ENCODE data around the gene SGF29.
"Not testable (repeated sequence)": the region's sequence is repeated elsewhere in the genome, so short reads cannot be mapped to it uniquely, and the experiment has no call there.

SGF29 gene

DNA sequence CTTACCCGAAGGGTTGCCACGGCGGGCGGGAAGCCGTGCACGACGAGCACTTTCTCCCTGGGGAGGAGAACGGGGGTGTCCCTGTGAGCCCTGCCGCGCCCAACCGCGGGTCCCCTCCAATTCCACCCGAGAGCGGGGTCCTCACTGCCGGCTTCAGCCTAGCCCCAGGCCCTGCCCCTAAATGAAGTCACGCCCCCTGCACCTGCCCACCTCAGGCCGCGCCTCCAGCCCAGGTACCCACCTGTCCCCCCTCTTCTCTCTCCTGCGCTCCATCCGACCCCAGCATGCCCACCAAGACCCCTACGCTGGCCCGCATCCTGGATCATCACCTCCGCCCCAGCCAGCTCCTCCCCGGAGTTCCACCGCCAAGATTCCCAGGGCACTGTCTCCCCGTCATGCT, 60.2 kb downstream of the SGF29 start:
- not testable (repeated sequence) for DNase-seq

DNA sequence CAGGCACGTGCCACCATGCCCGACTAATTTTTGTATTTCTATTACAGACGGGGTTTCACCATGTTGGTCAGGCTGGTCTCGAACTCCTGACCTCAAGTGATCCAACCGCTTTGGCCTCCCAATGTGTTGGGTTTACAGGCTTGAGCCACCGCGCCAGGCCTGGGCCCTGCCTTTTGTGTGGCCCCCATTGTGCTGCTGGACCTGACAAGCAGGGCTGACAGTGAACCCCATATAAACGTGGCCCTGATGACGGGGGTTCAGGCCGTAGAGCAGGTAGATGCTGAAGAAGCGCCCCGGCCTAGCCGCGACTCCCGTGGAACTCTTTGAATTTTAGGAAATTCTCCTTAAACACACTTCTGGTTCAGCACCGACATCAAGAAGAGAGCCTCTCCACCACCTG, 60.8 kb downstream of the SGF29 start:
- DNase-seq = not testable (repeated sequence)

DNA sequence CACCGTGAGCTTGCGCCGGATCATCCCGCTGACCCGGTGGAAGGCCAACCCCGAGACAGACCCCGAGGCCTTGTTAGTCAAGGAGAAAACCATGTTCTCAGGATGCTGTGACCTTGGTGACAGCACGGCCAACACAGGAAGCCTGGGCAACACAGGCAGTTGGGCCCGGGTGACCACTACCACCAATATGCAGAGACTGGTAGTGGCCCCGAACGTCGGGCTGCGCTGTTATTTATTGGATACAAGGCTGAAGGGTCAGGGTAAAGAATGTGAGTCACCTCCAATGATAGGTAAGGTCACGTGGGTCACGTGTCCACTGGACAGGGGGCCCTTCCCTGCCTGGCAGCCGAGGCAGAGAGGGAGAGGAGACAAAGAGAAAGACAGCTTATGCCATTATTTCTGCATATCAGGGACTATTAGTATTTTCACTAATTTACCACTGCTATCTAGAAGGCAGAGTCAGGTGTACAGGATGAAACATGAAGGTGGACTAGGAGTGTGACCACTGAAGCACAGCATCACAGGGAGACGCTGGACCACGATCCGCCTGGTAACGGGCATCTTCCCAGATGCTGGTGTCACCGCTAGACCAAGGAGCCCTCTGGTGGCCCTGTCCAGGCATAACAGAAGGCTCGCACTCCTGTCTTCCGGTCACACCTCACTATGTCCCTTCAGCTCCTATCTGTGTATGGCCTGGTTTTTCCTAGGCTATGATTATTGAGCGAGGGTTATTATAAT, 61.9 kb downstream of the SGF29 start:
- DNase-seq = not testable (repeated sequence)

DNA sequence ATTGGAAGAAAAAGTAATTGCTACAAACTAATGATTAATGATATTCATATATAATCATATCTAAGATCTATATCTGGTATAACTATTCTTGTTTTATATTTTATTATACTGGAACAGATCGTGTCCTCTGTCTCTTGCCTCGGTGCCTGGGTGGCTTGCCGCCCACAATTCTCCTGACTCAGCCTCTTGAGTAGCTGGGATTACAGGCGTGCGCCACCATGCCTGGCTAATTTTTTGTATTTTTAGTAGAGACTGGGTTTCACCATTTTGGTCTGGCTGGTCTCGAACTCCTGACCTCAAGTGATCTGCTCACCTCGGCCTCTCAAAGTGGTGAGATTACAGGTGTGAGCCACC, 62.5 kb downstream of the SGF29 start:
- not testable (repeated sequence) for DNase-seq

DNA sequence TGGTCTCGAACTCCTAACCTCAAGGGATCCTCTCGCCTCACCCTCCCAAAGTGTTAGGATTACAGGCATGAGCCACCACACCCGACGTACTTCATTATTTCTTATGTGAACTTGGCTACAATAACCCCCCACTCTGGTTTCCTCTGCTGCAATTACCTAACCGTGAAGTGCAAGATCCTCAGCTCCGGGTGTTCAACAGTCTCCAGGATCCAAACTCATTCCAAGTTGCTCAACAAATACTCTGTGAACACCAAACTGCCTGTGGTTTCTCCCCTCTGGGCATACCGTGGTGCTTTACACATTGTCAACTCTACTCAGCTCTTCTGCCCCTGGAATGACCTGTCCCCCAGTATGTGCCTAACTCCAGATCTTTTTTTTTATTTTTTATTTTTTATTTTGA, 62.9 kb downstream of the SGF29 start:
- no peak for DNase-seq

DNA sequence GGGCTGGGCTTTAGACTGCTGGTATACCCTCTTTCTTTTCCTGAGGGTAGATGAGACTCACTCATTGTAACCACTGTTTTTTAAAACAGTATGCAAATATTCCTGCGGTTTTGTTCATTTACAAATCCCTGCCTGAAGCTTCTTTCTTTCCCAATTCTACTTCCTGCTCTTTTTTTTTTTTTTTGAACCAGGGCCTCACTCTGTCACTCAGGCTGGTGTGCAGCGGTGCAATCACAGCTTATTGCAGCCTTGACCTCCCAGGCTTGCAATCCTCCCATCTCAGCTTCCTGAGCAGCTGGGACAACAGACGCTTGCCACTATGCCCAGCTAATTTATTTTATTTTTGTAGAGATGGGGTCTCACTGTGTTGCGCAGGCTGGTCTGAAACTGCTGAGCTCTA, 64.2 kb downstream of the SGF29 start:
- no peak for DNase-seq

DNA sequence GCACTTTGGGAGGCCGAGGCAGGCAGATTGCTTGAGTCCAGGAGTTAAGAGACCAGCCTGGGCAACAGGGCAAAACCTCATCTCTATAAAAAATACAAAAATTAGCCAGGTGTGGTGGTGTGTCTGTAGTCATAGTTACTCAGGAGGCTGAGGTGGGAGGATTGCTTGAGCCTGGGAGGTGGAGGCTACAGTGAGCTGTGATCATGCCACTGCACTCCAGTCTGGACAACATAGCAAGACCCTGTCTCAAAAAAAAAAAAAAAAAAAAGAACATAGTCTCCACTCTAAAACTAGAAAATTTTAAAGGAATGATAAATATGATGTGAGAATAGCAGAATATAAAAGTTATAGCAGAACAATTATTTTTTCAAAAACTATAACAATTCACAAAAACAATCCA, 66.6 kb downstream of the SGF29 start:
- not testable (repeated sequence) for DNase-seq

DNA sequence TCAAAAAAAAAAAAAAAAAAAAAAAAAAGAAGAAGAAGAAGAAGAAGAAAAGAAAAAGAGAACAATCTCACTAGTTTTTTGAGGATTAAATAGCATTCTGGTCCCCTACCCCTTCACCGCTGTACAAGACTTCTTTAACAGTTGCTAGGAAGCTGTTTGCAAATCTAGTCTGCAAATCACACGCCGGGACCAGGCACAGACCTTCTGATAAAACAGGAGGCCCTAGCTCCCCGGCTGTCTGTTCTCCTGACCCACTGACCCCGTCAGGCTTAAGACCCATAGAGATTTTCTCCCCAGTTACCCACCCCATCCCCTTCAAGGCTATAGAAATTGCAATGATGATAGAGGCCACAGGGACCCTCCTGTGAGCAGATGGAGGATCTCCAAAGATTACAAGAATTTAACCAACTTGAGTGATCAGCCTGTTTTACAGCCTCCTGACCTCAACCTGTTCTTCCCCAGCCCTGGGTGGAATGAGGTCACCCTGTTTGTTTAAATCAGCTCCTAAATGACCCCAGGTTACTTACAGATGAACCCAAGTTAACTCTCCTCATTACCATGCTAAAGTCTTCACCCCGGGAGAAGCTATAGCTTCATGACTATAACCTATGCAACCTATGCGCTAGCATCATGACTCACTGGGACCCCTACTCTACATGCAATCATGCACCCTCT, 67.9 kb downstream of the SGF29 start:
- no peak for DNase-seq

DNA sequence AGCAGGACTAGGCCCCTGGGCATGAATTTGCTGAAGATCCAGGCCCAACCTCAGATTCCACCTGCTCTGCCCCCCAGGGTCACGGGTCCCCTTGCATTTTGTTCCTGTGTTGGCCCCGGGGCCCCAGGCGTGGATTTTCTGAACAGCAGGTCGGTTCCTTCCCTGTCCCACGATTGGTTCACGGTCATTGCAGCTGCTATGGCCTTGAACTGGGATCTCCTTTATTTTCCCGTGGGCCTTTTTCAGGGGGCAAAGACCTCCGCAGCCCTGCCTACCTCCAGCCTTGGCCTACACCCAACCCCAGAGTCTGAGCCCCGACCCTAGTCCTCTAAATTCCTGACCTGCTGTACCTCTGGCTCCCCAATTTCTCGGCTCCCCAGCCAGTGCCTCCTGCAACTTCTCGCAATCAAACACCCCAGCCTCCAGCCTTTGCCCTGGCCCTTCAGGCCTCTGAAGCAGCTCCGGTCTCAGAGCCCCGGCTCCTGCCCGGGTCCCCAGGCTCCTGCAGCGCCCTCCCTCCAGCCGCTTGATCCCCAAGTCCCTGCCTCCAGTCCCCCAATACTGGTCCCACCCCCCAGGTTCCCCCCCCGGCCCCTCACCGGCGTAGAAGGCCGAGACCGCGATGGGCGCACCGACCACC, 68.9 kb downstream of the SGF29 start:
- not testable (repeated sequence) for DNase-seq

DNA sequence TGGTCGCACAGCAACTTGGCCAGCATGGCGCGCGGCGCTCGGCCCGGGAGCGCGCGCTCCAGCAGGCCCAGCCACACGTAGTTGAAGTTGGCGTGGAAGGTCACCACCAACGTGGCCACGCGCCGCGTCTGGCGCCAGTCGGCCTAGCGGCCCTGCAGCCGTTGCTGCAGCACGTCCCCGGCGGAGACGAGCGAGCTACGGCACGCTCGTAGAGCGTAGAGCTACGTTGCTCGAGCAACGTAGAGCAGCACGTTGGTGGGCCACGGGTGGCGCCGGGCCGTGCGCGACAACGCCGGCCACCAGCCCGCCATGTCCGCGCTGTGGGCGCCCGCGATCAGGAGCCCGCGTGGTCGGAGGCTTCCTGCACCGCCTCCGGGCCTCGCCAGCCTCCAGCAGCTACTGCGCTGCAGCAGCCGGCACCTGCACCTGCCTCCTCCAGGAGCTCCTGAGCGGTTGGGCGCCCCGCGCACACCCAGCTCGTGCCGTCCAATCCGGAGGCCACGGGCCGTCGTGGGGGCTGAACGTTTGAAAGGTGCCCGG, 69.5 kb downstream of the SGF29 start:
- DNase-seq = peak; percentile 13

DNA sequence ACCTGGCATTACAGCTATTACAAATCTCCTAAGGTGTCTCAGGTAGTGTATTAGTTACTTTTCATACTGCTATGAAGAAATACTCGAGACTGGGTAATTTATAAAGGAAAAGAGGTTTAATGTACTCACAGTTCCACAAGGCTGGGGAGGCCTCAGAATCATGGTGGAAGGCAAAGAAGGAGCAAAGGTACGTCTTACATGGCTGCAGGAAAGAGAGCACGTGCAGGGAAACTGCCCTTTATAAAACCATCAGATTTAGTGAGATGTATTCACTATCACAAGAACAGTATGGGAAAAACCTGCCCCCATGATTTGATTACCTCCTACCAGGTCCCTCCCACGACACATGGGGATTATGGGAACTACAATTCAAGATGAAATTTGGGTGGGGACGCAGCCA, 77.2 kb downstream of the SGF29 start:
- DNase-seq = not testable (repeated sequence)

DNA sequence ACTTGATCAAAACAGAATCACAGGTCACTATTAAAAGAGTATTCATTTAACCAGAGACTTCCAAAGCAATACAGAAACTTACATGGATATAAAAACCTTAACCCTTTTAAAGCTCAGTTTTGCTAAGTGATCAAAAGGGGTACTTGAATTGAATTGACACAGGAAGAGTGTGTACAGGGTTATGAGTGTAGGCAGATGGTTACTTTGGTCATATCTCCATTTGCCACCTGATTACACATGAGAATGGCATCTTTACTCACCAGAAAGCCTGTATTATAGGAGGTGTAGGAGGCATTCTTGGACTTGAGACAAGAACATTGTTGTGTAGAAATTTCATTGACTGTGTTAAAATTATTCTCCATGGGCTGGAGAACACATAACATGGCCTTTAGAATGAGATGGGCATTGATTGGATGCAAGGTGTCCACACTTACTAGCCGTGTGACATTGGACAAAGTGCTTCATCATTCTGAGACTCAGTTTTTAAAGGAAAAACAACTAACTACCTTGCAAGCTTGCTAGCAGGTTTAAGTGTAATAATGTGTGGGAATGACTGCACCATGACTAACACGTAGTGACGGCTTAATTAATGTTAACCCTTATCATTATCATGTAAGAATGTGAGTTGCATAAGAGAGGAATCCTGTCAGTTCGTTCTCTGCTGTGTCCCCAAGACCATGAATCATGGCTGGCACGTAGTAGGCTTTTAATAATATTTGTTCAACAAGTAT, 82.5 kb downstream of the SGF29 start:
- not testable (repeated sequence) for DNase-seq

DNA sequence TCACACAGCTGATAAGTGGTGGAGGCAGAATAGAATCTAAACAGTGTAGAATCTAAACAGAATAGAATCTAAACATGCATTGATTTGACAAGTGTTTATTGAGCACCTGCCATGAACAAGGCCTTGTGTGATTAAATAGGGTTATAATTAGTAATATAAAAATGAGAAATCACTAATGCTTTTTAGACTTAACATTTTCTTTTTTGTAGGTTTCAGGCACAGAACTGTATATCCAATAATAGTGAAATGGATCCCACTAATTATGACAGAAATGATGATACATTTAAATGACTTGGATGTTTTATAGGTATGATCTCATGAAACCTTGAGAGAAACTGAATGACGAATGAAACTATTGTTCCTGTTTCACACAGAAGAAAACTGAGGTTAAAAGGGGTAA, 84.0 kb downstream of the SGF29 start, which contains the start of gene NPIPB8:
TSS of gene NPIPB8 (plus strand) at position 301 of the 400 bp plus-strand sequence. CDS start 296 bp downstream, outside the sequence.
- not testable (repeated sequence) for DNase-seq

DNA sequence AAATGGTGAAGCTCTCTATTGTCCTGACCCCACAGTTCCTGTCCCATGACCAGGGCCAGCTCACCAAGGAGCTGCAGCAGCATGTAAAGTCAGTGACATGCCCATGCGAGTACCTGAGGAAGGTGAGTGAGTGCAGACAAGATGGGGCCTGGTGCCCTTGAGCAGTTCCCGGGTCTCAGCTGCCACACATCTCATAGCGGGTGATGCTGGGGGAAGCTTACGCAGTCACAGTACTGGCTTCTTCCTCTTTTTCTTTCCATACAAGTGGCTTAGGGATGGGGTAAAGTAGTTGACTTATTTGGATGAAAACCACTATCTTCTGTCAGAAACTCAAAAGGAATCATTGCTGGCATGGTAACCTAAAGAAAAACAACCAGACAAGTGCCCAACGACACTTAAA, 84.6 kb downstream of the SGF29 start:
- not testable (repeated sequence) for DNase-seq

DNA sequence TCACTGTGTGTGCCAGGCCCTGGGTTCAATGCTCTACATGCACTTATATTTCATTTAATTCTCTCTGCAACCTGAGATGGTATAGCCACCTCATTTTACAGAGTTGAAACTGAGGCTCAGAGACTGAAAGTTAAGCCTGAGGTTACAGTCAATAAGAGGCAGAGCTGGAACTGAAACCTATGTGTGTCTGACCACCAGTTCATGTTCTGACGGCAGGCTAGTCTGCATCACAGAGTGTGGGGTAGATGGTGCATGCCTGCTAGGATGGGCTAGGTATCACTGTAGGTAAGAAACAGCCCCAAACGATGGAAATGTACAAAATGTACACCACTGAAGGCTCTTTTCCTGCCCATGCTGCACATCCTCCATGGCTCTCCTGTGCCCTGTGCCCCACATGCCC, 86.2 kb downstream of the SGF29 start:
- DNase-seq = not testable (repeated sequence)
